Renal pelvis (tissue), 12 donors: Measurements from ENCODE around the gene FUS. TPM values are rescaled to one million over a fixed set of nuclear protein-coding genes. Genes with fewer than 3 reads are reported as not detected.
"Not testable (repeated sequence)": the region's sequence is repeated elsewhere in the genome, so short reads cannot be mapped to it uniquely, and the experiment has no call there.

ENCODE experiments used
- DNase-seq: peaks from one replicate; pipeline ENCODE4 v3.0.0-alpha.2; 2013
- long read RNA-seq, 16 experiments: transcript quantifications; one replicate each; lab custom pipeline, GENCODE V29; 2026
- polyA plus RNA-seq, 3 donors: library from polyadenylated mRNA; unstranded; fragments of 120-200 nt; gene quantifications; one replicate each; pipeline ENCODE4 v1.2.1, GENCODE V29; 2013; ENCODE audit not compliant: insufficient read length in 3 of 3

Gene FUS
- polyA plus RNA-seq: 100 to 1,000 TPM; 689 to 914 (median 729) TPM
- long read RNA-seq, donor 1, full-length matches to known transcripts: 89 of 275 reads
- long read RNA-seq, donor 1, partial matches to known transcripts: 140 of 275 reads
- long read RNA-seq, donor 1, other reads (novel, unspliced or antisense): 46 of 275 reads
- long read RNA-seq, donor 2, full-length matches to known transcripts: 104 of 245 reads
- long read RNA-seq, donor 2, partial matches to known transcripts: 132 of 245 reads
- long read RNA-seq, donor 2, other reads (novel, unspliced or antisense): 9 of 245 reads
- long read RNA-seq, donor 3, full-length matches to known transcripts: 73 of 205 reads
- long read RNA-seq, donor 3, partial matches to known transcripts: 132 of 205 reads
- long read RNA-seq, donor 3, other reads (novel, unspliced or antisense): 0 of 205 reads
- long read RNA-seq, donor 4, full-length matches to known transcripts: 110 of 290 reads
- long read RNA-seq, donor 4, partial matches to known transcripts: 180 of 290 reads
- long read RNA-seq, donor 4, other reads (novel, unspliced or antisense): 0 of 290 reads
- long read RNA-seq, donor 5, full-length matches to known transcripts: 35 of 79 reads
- long read RNA-seq, donor 5, partial matches to known transcripts: 44 of 79 reads
- long read RNA-seq, donor 5, other reads (novel, unspliced or antisense): 0 of 79 reads
- long read RNA-seq, donor 6, full-length matches to known transcripts: 95 of 231 reads
- long read RNA-seq, donor 6, partial matches to known transcripts: 136 of 231 reads
- long read RNA-seq, donor 6, other reads (novel, unspliced or antisense): 0 of 231 reads
- long read RNA-seq, donor 7, full-length matches to known transcripts: 78 of 246 reads
- long read RNA-seq, donor 7, partial matches to known transcripts: 168 of 246 reads
- long read RNA-seq, donor 7, other reads (novel, unspliced or antisense): 0 of 246 reads
- long read RNA-seq, donor 8, full-length matches to known transcripts: 28 of 92 reads
- long read RNA-seq, donor 8, partial matches to known transcripts: 64 of 92 reads
- long read RNA-seq, donor 8, other reads (novel, unspliced or antisense): 0 of 92 reads
- long read RNA-seq, donor 9, full-length matches to known transcripts: 105 of 324 reads
- long read RNA-seq, donor 9, partial matches to known transcripts: 219 of 324 reads
- long read RNA-seq, donor 9, other reads (novel, unspliced or antisense): 0 of 324 reads
- long read RNA-seq, donor 10, full-length matches to known transcripts: 92 of 242 reads
- long read RNA-seq, donor 10, partial matches to known transcripts: 150 of 242 reads
- long read RNA-seq, donor 10, other reads (novel, unspliced or antisense): 0 of 242 reads
- long read RNA-seq, donor 11, full-length matches to known transcripts: 47 of 205 reads
- long read RNA-seq, donor 11, partial matches to known transcripts: 158 of 205 reads
- long read RNA-seq, donor 11, other reads (novel, unspliced or antisense): 0 of 205 reads
- long read RNA-seq, donor 12, full-length matches to known transcripts: 129 of 394 reads
- long read RNA-seq, donor 12, partial matches to known transcripts: 265 of 394 reads
- long read RNA-seq, donor 12, other reads (novel, unspliced or antisense): 0 of 394 reads
- long read RNA-seq, donor 13, full-length matches to known transcripts: 50 of 170 reads
- long read RNA-seq, donor 13, partial matches to known transcripts: 120 of 170 reads
- long read RNA-seq, donor 13, other reads (novel, unspliced or antisense): 0 of 170 reads
- long read RNA-seq, donor 14: 0 reads
- long read RNA-seq, donor 15: 0 reads
- long read RNA-seq, donor 16, full-length matches to known transcripts: 105 of 299 reads
- long read RNA-seq, donor 16, partial matches to known transcripts: 194 of 299 reads
- long read RNA-seq, donor 16, other reads (novel, unspliced or antisense): 0 of 299 reads

DNA sequence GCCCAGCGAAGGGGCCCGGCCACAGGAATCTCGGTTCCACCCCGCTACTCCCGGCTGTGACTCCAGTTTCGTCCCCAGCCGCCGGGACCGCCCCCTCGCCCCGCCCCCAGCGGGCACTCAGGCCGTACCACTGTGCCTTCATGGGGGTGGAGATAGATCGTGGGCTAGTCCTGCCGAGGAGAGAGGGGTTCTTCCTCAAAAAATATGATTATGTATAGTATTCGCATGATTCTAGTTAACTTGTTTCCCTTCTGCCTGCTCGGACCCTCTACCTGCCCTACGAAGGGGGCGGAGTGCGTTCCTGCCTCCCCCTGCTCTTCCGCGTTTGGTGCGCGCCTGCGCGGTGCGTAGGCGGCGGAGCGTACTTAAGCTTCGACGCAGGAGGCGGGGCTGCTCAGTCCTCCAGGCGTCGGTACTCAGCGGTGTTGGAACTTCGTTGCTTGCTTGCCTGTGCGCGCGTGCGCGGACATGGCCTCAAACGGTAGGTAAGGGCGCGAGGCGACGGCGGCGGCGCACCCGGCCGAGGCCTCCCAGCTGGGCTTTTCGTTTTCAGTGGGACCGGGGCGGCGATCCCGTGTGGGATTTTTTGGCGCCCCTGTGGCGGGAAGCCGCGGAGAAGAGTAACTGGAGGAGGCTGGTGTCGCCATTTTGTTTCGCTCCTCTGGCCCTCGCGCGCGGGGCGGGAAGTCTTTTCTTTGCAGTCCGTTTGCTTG is at the start of gene FUS:
Gene FUS (plus strand): TSS at position 393 of the 713 bp plus-strand sequence. CDS start 76 bp downstream, at position 469.
- peak; percentile 89 for DNase-seq

DNA sequence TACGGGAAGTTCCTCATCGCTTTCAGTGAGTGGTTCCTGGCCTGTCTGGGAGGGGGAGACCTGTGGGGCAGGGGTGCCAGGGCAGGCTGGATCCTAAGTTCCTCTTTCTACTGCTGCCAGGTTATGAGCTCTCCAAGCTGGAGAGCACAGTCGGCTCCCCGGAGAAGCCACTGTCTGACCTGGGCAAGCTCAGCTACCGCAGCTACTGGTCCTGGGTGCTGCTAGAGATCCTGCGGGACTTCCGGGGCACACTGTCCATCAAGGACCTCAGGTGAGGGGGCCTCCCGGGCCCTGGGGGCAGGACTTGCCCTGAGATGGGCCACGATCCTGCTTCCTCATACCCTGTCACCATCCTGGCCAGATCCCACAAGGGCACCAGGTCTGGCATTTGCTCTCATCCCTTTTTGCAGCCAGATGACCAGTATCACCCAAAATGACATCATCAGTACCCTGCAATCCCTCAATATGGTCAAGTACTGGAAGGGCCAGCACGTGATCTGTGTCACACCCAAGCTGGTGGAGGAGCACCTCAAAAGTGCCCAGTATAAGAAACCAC is 49.5 kb upstream of the FUS start:
- DNase-seq: no peak

DNA sequence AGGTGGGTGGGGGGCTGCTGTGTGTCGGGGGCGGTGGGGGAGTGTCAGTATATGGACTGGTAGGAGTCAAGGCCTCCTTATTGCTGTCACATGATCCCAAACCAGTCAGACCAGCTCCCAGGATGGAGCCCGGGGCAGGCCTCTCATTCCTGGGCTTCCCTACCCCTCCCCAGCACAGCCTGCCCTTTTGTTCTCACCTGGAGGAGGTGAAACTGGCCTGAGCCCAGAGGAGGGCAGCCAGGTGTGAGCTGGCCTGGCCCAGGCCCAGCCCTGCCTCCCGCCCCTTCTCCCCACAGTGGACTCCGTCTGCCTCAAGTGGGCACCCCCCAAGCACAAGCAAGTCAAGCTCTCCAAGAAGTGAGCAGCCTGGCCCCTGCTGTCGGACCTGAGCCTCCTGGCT is 49.0 kb upstream of the FUS start:
- DNase-seq: no peak

DNA sequence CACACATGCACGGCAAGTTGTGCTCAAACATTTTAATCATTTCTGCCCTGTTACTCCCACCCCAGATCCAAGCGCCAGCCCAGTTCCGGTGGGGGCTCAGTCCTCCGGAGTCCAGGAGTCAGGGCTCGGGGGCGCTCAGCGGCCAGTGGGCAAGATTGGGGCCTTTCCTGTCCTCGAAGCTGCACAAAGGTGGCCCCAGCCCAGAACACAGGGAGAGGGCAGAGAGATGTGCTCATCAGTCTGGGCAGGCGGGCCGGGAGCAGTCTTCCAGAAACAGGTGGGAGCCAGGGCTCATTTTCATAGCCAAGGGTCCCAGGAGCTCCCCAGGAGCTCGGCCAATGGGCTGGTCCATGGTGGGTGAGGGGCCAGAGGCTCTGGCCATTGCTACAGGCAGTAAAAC is 48.5 kb upstream of the FUS start:
- no peak for DNase-seq

DNA sequence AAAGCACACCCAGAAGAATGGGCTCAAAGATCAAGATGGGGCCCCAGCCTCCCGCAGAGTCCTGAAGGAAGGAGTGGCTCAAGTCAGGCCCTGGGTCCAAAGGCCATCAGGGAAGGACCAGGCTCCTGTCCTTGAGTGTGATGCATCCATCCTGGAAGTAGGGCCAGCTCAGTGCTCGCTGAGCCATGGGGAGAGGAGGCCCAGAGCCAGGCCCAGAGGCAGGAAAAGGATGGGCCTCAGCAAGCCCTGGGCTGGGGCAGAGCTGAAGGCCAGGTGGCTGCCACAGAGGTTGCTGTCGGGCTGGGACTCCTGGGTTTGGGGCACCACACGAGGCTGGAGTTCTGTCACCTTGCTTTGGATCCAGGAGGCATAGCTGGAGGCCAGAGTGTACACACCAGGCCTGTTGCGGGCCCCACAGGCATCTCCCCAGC is 48.1 kb upstream of the FUS start:
- DNase-seq: no peak

DNA sequence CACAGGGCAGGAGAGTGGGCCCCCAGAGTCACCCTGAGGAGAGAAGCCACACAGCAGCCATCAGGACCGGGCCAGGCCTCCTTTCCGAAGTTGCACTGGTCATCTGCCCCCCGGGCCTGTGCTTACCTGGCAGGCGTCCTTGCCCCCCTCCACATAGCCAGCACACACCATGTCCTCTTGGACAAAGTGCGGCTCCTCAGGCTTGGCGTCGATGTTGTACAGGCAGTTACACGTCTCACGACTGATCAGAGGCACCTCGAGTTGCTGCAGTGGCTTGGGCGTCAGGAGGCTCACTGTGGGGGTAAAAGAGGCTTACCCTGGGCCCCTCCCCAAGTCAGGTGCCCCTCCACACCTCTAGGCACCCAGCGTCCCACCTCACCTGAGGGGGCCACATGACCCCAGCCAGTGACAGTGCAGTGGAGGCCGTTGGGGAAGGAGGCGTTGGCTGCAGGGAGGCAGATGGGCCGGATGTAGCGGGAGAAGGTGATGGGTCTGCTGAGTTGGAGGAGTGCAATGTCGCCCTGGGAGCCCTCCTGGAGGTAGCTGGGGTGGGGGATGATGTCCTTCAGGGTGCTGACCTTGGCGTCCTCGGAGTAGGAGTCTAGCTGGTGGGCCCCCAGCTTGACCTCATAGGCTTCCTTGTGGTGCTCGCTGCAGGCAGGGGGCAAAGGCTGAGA is 47.5 kb upstream of the FUS start:
- no peak for DNase-seq

DNA sequence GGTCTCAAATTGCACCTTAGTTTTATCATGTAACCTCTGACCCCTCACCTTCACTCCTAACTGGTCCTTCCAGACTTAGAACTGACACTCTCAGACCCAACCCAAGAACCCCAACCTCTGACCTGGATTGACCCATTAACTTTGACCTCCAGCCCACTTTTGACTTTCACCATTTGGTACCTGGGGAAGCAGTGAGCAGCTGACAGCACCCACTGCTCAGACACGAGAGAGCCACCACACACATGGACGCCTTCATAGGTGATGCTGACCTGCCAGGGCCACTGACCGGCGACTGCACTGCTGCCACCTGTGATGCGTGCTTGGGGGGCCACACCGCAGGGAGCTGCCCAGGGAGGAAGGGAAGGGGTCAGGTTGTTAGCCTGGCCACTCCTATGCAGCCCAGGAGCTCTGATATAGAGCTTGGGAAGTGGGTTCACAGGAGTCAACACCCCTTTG is 46.9 kb upstream of the FUS start:
- no peak for DNase-seq

DNA sequence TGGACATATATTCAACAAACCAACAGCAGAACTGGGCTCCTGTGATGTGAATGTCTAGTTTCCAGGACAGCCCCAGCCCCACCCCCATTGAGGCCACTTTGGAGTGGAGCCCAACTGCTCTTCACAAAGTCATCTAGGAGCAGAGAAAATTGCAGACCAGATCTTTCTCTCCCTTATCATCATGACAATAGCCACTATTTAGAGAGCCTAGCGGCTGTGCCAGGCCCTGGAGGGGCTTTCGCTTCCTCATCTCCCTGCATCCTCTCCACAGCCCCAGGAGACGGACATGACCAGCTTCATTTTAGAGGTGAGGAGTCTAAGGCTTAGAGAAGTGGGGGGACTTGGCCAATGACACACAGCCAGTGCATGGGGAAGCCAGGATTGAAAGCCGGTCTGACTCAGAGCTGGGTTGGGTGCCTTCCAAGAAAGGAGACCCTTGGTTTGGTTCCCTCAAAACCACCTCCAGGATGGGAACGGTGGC is 45.8 kb upstream of the FUS start:
- no peak for DNase-seq

DNA sequence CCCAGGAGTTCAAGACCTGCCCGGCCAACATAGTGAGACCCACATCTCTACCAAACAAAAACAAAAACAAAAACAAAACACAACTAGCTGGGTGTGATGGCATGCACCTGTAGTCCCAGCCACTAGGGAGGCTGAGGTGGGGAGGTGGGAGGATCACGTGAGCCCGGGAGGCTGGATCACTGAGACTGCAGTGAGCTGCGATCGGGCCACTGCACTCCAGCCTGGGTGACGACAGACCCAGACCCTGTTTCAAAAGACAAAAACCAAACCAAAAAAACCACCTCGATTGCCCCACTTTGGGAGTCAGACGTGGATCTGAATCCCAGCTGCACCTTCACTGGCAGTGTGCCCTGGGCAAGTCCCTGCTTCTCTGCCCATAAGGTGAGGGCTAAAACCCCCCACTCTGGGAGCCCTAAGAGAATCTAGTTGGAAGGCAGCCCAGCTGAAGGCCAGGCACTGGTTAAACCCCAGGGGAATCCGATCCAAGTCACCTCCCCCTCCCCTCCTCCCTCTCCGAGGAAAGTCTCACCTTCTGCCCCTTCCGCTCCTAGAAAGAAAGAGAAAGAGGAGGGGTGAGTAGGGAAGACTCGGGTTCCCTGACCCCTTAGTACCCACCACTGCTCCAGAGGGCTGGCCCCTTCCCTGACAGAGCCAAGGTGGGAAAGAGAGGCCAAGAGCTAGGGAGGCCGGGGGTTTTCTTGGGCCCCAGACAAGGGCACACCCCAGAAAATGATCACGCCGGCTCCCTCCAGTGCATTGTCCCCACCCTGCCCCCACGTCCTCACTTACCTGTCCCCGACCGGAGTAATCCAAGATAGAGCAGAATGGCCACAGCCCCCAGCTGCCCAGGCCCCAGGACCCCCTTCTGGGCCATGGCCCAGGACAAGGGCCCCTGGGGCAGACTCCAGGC is 45.1 kb upstream of the FUS start:
- DNase-seq: no peak

DNA sequence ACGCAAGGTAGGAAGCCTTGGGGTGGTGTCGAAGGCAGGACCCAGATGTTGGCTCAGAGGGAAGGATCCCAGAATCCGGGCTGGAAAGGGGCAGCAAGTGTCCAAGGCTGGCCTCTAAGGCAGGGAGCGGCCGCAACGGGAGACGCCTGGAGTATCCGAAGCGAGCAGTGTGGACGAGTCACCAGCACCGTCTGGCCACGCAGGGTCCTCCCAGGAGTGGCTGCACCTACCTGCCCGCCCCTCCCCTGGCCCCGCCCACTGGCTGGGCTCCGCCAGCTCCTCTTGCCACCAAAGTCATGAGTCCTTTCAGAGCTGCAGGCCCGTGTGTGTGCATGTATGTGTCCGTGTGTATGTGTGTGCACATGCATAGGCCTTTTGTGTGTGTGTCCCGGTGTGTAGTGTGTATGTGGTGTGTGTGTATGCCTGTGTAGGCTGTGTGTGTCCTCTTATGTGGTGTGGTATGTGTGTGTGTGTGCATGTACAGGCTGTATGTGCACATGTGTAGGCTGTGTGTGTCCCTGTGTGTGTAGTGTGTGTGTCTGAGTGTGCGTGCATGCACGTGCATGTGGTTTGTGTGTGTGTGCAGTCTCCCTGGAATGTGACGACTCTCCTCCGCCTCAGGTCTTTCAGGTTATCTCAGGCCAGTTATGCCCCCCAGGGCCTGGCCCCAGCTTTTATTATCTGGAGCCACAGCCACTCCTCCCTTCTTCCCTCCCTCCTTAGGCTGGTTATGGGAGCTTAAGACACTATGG is 44.2 kb upstream of the FUS start, which contains the start of gene PRSS8:
Gene PRSS8 (minus strand): TSS at position 193 of the 752 bp plus-strand sequence. CDS start 229 bp downstream, outside the sequence.
- DNase-seq: no peak

DNA sequence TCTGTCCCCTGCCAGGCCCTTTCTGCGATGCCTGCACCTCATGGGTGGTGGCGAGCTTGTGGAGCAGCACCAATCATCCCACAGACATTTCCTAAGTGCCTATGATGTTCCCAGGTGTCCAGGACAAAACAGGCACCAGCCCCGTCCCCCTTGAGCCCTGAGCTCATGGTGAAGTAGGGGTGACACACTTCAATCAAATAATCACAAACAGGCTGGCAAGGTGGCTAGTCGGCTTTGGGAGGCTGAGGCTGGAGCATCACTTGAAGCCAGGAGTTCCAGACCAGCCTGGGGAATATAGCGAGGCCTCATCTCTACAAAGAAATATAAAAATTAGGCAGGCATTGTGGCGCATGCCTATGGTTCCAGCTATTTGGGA is 43.7 kb upstream of the FUS start:
- DNase-seq: no peak

DNA sequence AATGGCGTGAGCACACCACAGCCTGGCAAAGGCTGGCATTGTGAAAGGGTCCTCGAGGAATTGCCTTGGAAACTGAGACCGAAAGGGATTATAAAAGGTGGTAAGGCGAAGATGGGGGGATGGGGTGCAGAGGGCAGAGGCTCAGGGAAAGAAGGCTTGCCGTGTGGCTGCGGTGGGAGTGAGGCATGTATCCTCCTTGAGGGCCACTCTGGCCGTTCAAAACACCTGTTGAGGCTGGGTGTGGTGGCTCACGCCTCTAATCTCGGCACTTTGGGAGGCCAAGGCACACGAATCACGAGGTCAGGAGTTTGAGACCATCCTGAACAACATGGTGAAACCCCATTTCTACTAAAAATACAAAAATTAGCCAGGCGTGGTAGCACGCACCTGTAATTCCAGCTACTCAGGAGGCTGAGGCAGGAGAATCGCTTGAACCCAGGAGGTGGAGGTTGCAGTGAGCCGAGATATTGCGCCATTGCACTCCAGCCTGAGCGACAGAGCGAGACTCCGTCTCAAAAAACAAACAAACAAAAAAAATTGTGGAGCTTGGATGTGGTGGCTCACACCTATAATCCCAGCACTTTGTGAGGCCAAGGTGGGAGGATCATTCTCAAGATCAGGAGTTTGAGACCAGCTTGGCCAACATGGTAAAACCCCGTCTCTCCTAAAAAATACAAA is 43.0 kb upstream of the FUS start:
- not testable (repeated sequence) for DNase-seq

DNA sequence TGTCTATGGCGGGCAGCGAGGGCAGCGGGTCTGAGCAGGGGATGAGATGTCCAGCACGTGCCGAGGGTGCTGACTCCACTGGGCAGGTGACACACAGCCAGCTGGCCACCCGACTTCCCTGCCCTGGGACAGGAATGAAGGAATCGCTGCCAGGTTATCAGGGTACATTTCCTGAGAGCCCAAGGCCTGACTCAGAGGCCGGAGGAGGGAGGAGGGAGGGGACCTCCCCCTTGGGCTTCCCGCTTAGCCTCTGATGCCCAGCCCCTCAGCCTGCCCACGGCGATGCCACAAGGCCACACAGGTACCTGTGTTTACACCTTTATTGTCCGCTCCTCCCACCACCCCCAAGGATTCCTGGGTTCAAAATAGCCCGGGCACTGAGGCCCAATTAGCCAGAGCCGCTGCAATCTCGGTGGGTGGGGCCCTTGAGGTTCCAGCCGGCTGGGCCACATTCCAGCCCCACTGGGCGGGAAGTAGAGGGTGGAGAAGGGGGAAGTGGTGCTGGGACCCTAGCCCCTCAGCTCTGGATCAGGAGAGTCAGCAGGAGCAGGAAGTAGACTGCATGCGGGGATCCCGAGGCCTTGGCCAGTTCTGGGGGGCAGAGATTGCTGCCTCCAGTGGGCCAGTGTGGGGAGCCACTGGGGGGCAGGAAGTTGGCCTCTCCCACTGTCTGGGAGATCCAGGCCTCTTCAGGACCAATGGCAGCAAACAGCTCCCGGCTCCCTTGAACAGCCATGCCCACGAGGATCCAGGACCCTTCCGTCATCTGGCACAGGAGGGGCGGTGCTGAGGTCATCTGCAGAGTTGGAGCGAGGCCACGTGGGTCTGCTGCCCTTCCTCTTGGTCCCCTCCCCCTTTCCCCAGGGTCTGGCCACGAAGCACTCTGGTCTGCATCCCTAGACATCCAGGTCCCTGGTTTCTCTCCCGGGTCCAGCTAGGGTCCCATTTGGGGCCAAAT is 41.0 kb upstream of the FUS start:
- no peak for DNase-seq

DNA sequence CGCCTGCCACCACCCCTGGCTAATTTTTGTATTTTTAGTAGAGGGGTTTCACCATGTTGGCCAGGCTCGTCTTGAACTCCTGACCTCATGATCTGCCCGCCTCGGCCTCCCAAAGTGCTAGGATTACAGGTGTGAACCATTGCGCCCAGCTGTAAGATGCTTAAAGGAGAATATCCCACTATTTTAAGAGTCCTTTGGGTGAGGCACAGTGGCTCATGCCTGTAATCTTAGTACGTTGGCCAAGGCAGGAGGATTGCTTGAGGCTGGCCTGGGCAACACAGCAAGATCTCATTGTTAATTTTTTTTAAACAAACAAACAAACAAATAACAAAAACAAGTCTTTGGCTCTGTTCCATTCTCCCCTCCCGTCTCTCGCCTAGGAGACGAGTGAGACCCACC is 38.9 kb upstream of the FUS start:
- DNase-seq: not testable (repeated sequence)
